GM12874 (cell line): Measurements from ENCODE around the gene CAMK1D.

Experiments used
- TF ChIP-seq, protein P1 (sequence below): IDR thresholded peaks from 2 replicates; pipeline ENCODE4 v1.5.1; 2011; ENCODE audit warnings: low read depth, mild to moderate bottlenecking, control low read depth, low read length, moderate library complexity; ENCODE audit not compliant: insufficient read depth

The CAMK1D gene

DNA sequence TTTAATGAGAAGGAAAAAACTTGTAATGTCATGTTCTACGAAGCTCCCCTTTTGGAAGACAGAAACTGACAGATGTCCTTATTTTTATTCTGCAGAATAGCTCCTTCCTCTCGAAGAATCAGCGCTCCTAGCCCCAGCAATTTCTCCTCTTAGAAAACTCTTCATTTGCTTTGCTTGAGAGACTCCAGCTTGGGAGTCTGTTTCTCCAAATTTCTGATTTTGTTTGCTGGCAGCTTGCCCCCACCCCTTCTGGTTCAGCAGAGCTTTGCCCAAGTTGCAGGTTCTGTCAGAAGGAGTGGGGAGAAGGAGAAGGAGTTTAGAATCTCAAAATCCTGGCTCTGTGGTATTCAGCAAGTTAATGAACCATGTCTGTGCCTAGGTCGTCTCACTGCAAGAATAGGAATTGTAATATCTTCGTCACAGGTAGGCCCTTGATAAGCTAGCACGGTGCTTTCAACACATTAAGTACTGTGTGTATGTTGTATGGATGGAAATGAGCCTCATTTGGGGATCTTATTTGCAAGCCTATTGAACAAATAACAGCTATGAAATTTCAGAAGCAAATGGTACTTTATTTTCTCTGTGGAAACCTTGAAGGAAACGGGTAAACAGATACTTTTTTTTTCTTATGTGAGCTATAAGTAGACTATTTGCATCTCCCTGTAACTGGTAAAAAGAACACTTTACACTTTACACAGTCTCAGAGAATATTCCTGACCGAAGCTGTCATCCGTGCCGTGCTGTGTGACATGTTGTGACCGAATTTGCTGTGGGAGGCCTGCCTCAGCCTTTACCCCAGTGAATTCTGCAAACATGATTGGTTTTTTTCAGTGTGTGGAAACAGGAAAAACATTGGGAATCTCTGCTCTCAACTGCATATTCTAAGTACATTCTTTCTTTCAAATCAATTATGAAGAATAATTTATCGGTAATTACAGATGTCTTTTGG, 290.9 kb downstream of the CAMK1D start:
- TF ChIP-seq, protein P1, sequence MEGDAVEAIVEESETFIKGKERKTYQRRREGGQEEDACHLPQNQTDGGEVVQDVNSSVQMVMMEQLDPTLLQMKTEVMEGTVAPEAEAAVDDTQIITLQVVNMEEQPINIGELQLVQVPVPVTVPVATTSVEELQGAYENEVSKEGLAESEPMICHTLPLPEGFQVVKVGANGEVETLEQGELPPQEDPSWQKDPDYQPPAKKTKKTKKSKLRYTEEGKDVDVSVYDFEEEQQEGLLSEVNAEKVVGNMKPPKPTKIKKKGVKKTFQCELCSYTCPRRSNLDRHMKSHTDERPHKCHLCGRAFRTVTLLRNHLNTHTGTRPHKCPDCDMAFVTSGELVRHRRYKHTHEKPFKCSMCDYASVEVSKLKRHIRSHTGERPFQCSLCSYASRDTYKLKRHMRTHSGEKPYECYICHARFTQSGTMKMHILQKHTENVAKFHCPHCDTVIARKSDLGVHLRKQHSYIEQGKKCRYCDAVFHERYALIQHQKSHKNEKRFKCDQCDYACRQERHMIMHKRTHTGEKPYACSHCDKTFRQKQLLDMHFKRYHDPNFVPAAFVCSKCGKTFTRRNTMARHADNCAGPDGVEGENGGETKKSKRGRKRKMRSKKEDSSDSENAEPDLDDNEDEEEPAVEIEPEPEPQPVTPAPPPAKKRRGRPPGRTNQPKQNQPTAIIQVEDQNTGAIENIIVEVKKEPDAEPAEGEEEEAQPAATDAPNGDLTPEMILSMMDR: no peak

DNA sequence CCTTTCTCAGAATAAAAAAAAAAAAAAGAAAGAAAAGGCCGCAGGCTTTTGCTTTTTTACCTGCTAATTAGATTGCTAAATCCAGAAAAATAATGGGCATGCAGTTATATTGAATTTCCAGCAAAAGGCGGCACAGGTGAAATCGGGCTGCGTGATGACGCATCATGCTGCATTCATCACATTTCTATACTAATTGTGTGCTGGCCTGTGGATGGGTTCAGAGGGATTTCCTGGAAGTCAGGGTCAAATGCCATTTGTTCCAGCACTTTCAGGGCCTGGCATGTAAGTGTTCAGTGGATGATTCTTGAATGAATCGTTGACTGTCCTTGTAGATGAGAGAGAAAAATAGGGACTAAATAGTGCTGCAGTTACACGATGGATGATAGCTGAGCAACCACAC, 292.7 kb downstream of the CAMK1D start:
- TF ChIP-seq, protein P1: no peak

DNA sequence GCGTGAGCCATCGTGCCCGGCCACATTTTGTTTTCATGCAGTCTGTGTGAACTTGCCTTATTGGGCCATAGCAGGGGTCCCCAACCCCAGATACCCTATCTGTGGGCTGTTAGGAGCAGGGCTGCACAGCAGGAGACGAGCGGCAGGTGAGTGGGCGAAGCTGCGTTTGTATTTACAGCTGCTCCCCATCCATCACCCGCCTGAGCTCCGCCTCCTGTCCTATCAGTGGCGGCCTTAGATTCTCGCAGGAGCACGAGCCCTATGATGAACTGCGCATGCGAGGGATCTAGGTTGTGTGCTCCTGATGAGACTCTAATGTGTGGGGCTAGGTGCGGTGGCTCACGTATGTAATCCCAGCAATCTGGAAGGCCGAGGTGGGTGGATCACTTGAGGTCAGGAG, 293.9 kb downstream of the CAMK1D start:
- TF ChIP-seq, protein P1: no peak

DNA sequence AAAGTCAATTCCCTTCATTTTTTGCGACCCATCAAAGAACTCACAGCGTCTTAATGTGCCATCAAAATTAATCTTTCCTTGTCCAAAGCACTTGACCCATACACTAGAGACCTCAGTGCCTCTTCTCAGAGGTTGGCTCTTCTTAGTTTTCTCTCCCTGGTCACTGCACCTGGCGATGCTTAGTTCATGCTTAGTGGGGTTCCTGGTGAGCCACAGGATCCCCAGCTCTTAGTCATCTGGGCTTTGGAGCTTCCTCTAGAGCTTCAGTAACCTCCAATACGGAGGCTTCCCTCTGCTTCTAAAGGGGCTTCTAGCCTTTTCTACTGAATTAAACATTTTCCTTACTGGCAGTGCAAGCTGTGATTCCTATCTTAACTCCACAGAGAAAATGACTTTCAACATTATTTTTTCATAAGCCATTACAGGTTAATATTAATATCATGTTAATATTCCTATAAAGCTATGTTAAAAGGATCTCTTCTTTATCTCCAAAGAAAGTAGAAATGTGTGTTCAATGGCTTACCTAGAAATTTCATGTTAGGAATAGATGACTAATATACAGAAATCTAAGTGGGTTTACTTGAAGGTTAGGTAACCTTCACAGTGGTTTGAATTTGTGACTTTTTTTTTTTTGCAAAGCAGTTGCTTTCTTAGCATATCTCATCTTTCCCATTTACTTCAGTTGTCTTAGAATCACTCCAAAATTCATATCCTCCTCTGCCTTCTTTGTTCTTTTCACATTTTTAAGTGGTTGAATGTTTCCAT, 295.2 kb downstream of the CAMK1D start:
- TF ChIP-seq, protein P1: no peak

DNA sequence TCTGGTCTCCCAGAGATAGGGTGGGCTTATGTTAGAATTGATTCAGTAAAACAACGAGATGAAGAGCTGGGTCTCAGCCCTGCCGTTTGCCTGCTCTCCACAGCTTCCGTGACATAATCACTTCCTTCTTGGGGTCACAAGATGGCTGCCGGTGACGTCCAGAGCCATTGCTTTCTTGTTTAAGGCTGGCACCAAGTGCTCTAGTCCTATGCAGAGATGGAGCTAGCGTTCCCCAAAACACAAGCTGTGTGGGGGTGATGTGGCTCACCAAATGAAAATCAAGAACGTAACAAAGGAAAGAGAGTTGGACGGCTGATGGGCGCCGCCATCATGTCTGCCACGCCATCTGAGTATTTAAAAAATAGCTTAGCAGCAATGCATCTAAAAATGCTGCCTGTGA, 296.1 kb downstream of the CAMK1D start:
- TF ChIP-seq, protein P1: no peak

DNA sequence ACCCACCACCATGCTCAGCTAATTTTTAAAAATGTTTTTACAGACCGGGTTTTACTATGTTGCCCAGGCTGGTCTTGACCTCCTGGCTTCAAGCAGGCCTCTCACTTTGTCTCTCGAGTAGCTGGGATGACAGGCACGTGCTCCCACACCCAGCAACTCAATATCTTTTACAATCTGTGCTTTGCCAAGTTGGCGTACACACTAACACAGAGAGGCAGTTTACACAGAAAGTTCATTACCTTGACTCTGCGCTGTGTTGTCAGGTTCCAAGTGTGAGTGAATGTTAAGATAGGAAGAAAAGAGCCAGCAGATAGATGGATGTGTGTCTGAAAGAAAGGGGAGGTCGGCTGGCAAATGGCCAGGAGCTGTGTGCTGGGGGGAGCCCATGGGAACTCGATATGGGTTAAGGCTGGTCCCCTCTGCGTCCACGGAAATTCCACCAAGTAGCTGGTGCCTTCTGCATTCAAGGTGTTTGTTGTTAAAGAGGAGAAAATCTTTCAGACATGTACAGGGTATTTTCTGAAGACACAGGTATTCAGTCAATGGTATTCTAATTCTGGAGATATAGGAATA, 299.8 kb downstream of the CAMK1D start:
- TF ChIP-seq, protein P1: no peak

DNA sequence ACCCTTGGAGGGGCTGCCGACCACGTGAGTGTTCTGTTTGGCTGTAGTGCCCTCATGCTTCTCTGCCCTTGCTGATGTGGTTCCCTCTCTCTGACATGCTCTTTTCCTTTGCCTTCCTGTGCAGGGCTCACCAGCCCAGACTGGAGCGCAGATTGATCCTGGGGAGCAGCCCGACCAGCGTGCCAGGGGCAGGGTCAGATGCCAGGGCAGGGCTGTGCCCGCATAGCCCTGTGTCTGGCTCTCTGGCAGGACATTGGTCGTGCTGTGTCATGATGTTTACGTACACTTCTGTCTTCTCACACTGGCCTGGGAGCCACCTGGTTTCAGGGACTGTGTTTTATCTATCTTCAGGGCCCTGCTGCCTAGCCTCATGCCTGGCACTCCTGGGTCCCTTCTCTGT, 300.8 kb downstream of the CAMK1D start:
- TF ChIP-seq, protein P1: no peak
